Amygdala (tissue), 56 donors: ENCODE data around the gene EPHB1.

Source experiments
- DNase-seq, 56 donors: peaks; one replicate each; lab custom pipeline; 2025; lab: John Stamatoyannopoulos, UW

The EPHB1 gene

GRCh38 chr3:135261214-135261775 lies 466.2 kb downstream of the EPHB1 start:
- no peak for DNase-seq

- no peak for DNase-seq
Observed at GRCh38 chr3:135261916-135262315, 466.9 kb downstream of the EPHB1 start.

GRCh38 chr3:135262441-135262840 lies 467.4 kb downstream of the EPHB1 start:
- DNase-seq: no peak

GRCh38 chr3:135263331-135263730 lies 468.3 kb downstream of the EPHB1 start:
- DNase-seq: no peak

- DNase-seq: no peak
Observed at GRCh38 chr3:135267487-135267886, 472.4 kb downstream of the EPHB1 start.

GRCh38 chr3:135268941-135269532 lies 474.0 kb downstream of the EPHB1 start:
- no peak for DNase-seq

GRCh38 chr3:135271177-135272025 lies 476.3 kb downstream of the EPHB1 start:
- DNase-seq: no peak

GRCh38 chr3:135272026-135272669 lies 477.1 kb downstream of the EPHB1 start:
- no peak for DNase-seq

GRCh38 chr3:135292162-135292561 lies 497.1 kb downstream of the EPHB1 start:
- no peak for DNase-seq

- no peak for DNase-seq
Observed at GRCh38 chr3:135301670-135302069, 506.6 kb downstream of the EPHB1 start.

GRCh38 chr3:135304378-135304777 lies 509.3 kb downstream of the EPHB1 start:
- DNase-seq: no peak
